Measurements from ENCODE around the gene GCN1. TPM values are rescaled to one million over a fixed set of nuclear protein-coding genes. Genes with fewer than 3 reads are reported as not detected.

The GCN1 gene
- polyA plus RNA-seq, 1 donor (not counting 4 experiments of a cell fraction or from before 2014, with no cell fraction given) = 34.1 TPM

- H3K36me3 ChIP-seq (ENCODE audit: control insufficient read depth in 2 of 2, extremely low read depth in 1 of 2, insufficient read depth in 2 of 2, low read length in 2 of 2) = peaks cover 34 to 43% of the 10 kb centered on the region in 2 experiments
- TF ChIP-seq EZH2 (IDR thresholded peaks at IDR 0.05; ENCODE audit: low read length) = no peak
- no peak for TF ChIP-seq CTCF (optimal IDR thresholded peaks at IDR 0.05 in 1 of 3, IDR thresholded peaks at IDR 0.05 in 1 of 3, conservative IDR thresholded peaks at IDR 0.05 in 1 of 3; ENCODE audit: extremely low read depth in 1 of 3, insufficient read depth in 2 of 3, low read length in 3 of 3)
- DNase-seq (ENCODE audit: low read depth, low spot score) = no peak
- no peak overlapping the region for H2AFZ ChIP-seq (ENCODE audit: control insufficient read depth, low read length)
- H3K9ac ChIP-seq (ENCODE audit: control insufficient read depth, extremely low read depth, insufficient read depth, low read length) = no peak overlapping the region
- H3K27ac ChIP-seq (ENCODE audit: control insufficient read depth, insufficient read depth, low read length) = no peak overlapping the region
- dilution Hi-C loops (cut with MboI; ENCODE audit: extremely low pct_ligation_motif_present, low sequenced_read_pairs) = no loop called here
- no peak overlapping the region for H3K4me3 ChIP-seq (ENCODE audit: control insufficient read depth in 2 of 3, extremely low read depth in 1 of 3, insufficient read depth in 2 of 3, low read depth in 1 of 3, low read length in 3 of 3)
- no peaks in the 10 kb centered on the region for H4K20me1 ChIP-seq (ENCODE audit: control insufficient read depth, extremely low read depth, insufficient read depth, low read length)
- no peaks in the 10 kb centered on the region for H3K27me3 ChIP-seq (ENCODE audit: control insufficient read depth, extremely low read depth, insufficient read depth, low read length)
- H3K9me1 ChIP-seq (ENCODE audit: control insufficient read depth, extremely low read depth, insufficient read depth, low read length) = no peaks in the 10 kb centered on the region
- no peak for FAIRE-seq
- no peaks in the 10 kb centered on the region for H3K9me3 ChIP-seq (ENCODE audit: control insufficient read depth, low read depth, low read length)
- H3K4me1 ChIP-seq (ENCODE audit: control insufficient read depth, extremely low read depth, insufficient read depth, low read length) = no peaks in the 10 kb centered on the region
- H3K79me2 ChIP-seq (ENCODE audit: control insufficient read depth, insufficient read depth, low read length) = no peaks in the 10 kb centered on the region
- H3K4me2 ChIP-seq (ENCODE audit: control insufficient read depth, extremely low read depth, insufficient read depth, low read depth, low read length) = no peak overlapping the region
Measured at GRCh38 chr12:120167529-120168095, 26.9 kb downstream of the GCN1 start.

- Histone ChIP-seq H3K9me3 (ENCODE audit: control insufficient read depth, low read depth, low read length) (no peaks in the 10 kb centered on the region), H3K9ac (ENCODE audit: control insufficient read depth, extremely low read depth, insufficient read depth, low read length) (no peak overlapping the region), H3K4me3 (ENCODE audit: control insufficient read depth in 2 of 3, extremely low read depth in 1 of 3, insufficient read depth in 2 of 3, low read depth in 1 of 3, low read length in 3 of 3) (no peak overlapping the region), H4K20me1 (ENCODE audit: control insufficient read depth, extremely low read depth, insufficient read depth, low read length) (no peaks in the 10 kb centered on the region), H3K36me3 (ENCODE audit: control insufficient read depth in 2 of 2, extremely low read depth in 1 of 2, insufficient read depth in 2 of 2, low read length in 2 of 2) (peaks cover 51 to 52% of the 10 kb centered on the region in 2 experiments), H2AFZ (ENCODE audit: control insufficient read depth, low read length) (no peak overlapping the region), H3K4me1 (ENCODE audit: control insufficient read depth, extremely low read depth, insufficient read depth, low read length) (no peaks in the 10 kb centered on the region), H3K79me2 (ENCODE audit: control insufficient read depth, insufficient read depth, low read length) (no peaks in the 10 kb centered on the region), H3K27me3 (ENCODE audit: control insufficient read depth, extremely low read depth, insufficient read depth, low read length) (no peaks in the 10 kb centered on the region), H3K9me1 (ENCODE audit: control insufficient read depth, extremely low read depth, insufficient read depth, low read length) (no peaks in the 10 kb centered on the region), H3K4me2 (ENCODE audit: control insufficient read depth, extremely low read depth, insufficient read depth, low read depth, low read length) (no peak overlapping the region), H3K27ac (ENCODE audit: control insufficient read depth, insufficient read depth, low read length) (no peak overlapping the region)
- dilution Hi-C loops (cut with MboI; ENCODE audit: extremely low pct_ligation_motif_present, low sequenced_read_pairs) = no loop called here
- no peak for FAIRE-seq
- DNase-seq (ENCODE audit: low read depth, low spot score) = no peak
- TF ChIP-seq CTCF (optimal IDR thresholded peaks at IDR 0.05 in 1 of 3, IDR thresholded peaks at IDR 0.05 in 1 of 3, conservative IDR thresholded peaks at IDR 0.05 in 1 of 3; ENCODE audit: extremely low read depth in 1 of 3, insufficient read depth in 2 of 3, low read length in 3 of 3) (no peak), EZH2 (IDR thresholded peaks at IDR 0.05; ENCODE audit: low read length) (no peak)
Measured at GRCh38 chr12:120164293-120164692, 30.2 kb downstream of the GCN1 start.
